GM23338 (cell line): ENCODE measurements around the gene PALLD. TPM values are rescaled to one million over a fixed set of nuclear protein-coding genes. Genes with fewer than 3 reads are reported as not detected.
A peak's percentile ranks its signal among the peaks of the same experiment; 100 is the strongest.

Source experiments
- ATAC-seq: fragments of 200-7000 bp; cut with Tn5 transposase; 3 replicates; pipeline ENCODE4 v1.9.1; 2020
- DNase-seq: peaks from one replicate; pipeline ENCODE4 v3.0.0-alpha.2; 2015; ENCODE audit warnings: low spot score
- H2AFZ ChIP-seq: fragments of 200-600 bp; sonication (generic); 2 replicates; pipeline ENCODE4 v1.8.0; 2016; ENCODE audit warnings: antibody characterized with exemption, mild to moderate bottlenecking, moderate library complexity
- H3F3A ChIP-seq: fragments of 200-600 bp; sonication (generic); replicated peaks from 2 replicates; pipeline ENCODE4 v1.8.0; 2017; ENCODE audit warnings: antibody characterized with exemption, mixed run types, low read depth
- H3K27ac ChIP-seq: fragments of 200-600 bp; sonication (generic); 2 replicates; pipeline ENCODE4 v1.6.1; 2016; ENCODE audit warnings: low read depth
- H3K27me3 ChIP-seq: fragments of 200-600 bp; sonication (generic); 2 replicates; pipeline ENCODE4 v1.8.0; 2016; ENCODE audit warnings: mild to moderate bottlenecking, mixed run types, moderate library complexity; ENCODE audit not compliant: insufficient read depth
- H3K36me3 ChIP-seq: fragments of 200-600 bp; sonication (generic); 2 replicates; pipeline ENCODE4 v1.8.0; 2016; ENCODE audit warnings: mild to moderate bottlenecking; ENCODE audit not compliant: insufficient read depth
- H3K4me1 ChIP-seq: fragments of 200-600 bp; sonication (generic); 2 replicates; pipeline ENCODE4 v1.8.0; 2016; ENCODE audit warnings: mild to moderate bottlenecking, moderate library complexity; ENCODE audit not compliant: insufficient read depth
- H3K4me2 ChIP-seq: fragments of 200-600 bp; sonication (generic); 2 replicates; pipeline ENCODE4 v1.7.1; 2017; ENCODE audit warnings: mixed run types
- H3K4me3 ChIP-seq: fragments of 200-600 bp; sonication (generic); 2 replicates; pipeline ENCODE4 v1.6.1; 2016; ENCODE audit warnings: mixed run types
- H3K79me2 ChIP-seq: fragments of 200-600 bp; sonication (generic); replicated peaks from 2 replicates; pipeline ENCODE4 v1.8.0; 2017; ENCODE audit warnings: mild to moderate bottlenecking; ENCODE audit not compliant: insufficient read depth
- H3K9me2 ChIP-seq: fragments of 200-600 bp; sonication (generic); 2 replicates; pipeline ENCODE4 v1.8.0; 2017; ENCODE audit not compliant: insufficient read depth
- H4K20me1 ChIP-seq: fragments of 200-600 bp; sonication (generic); replicated peaks from 2 replicates; pipeline ENCODE4 v1.8.0; 2017; ENCODE audit warnings: mild to moderate bottlenecking; ENCODE audit not compliant: insufficient read depth
- H3K27ac Mint-ChIP-seq: 2 replicates; pipeline ENCODE4 v1.8.0; 2020; ENCODE audit warnings: inconsistent platforms, mild to moderate bottlenecking, moderate library complexity, mixed read lengths
- H3K27me3 Mint-ChIP-seq: 3 replicates; pipeline ENCODE4 v1.8.0; 2022; ENCODE audit warnings: low read depth, mild to moderate bottlenecking, moderate library complexity, mixed read lengths, inconsistent platforms; ENCODE audit not compliant: insufficient read depth, poor library complexity
- H3K36me3 Mint-ChIP-seq: 3 replicates; pipeline ENCODE4 v1.8.0; 2021; ENCODE audit warnings: low read depth, mild to moderate bottlenecking, inconsistent platforms, moderate library complexity, mixed read lengths
- H3K4me1 Mint-ChIP-seq: 3 replicates; pipeline ENCODE4 v1.8.0; 2020; ENCODE audit warnings: mild to moderate bottlenecking, inconsistent platforms, mixed read lengths
- H3K4me3 Mint-ChIP-seq: 3 replicates; pipeline ENCODE4 v1.8.0; 2021; ENCODE audit warnings: moderate library complexity, mild to moderate bottlenecking, inconsistent platforms, mixed read lengths
- H3K9me3 Mint-ChIP-seq: 3 replicates; pipeline ENCODE4 v1.8.0; 2020; ENCODE audit warnings: moderate library complexity, mild to moderate bottlenecking, inconsistent platforms, mixed read lengths
- EZH2 ChIP-seq: fragments of 200-600 bp; sonication (generic); IDR thresholded peaks from one replicate; pipeline ENCODE4 v1.8.0; 2017; ENCODE audit warnings: antibody characterized with exemption, mild to moderate bottlenecking, low read depth; ENCODE audit not compliant: unreplicated experiment
- EZH2phosphoT487 ChIP-seq: fragments of 200-600 bp; sonication (generic); IDR thresholded peaks from one replicate; pipeline ENCODE4 v1.8.1; 2018; ENCODE audit warnings: antibody characterized with exemption; ENCODE audit not compliant: unreplicated experiment
- JUNB ChIP-seq: IDR thresholded peaks from one replicate; pipeline ENCODE4 v1.6.1; 2016; ENCODE audit warnings: antibody characterized with exemption; ENCODE audit not compliant: unreplicated experiment
- POLR2AphosphoS5 ChIP-seq: IDR thresholded peaks from 2 replicates; pipeline ENCODE4 v1.6.1; 2016; ENCODE audit warnings: antibody characterized with exemption, low read depth
- STAT1 ChIP-seq: IDR thresholded peaks from one replicate; pipeline ENCODE4 v1.6.1; 2016; ENCODE audit warnings: antibody characterized with exemption; ENCODE audit not compliant: unreplicated experiment
- ZNF331 ChIP-seq: fragments of 250-450 bp; sonication (Bioruptor Pico); IDR thresholded peaks from 2 replicates; pipeline ENCODE4 v1.5.0; 2020; ENCODE audit warnings: low read depth, mild to moderate bottlenecking, moderate library complexity
- polyA plus RNA-seq: library from polyadenylated mRNA; unstranded; fragments of >200 nt; fragmentation: Nextera tagmentation; extraction: Ambion mirVana; gene quantifications from 2 replicates; pipeline ENCODE4 v1.2.1, GENCODE V29; 2016
- total RNA-seq: library from RNA; depleted of rRNA; stranded (reverse); fragments of >200 nt; shearing (Covaris generic); gene quantifications from 2 replicates; pipeline ENCODE4 v1.2.3, GENCODE V29; 2014
- TF ChIP-seq, protein P1 (sequence below): fragments of 250-450 bp; sonication (Bioruptor Pico); IDR thresholded peaks from 2 replicates; pipeline ENCODE4 v1.5.0; 2020; ENCODE audit warnings: mild to moderate bottlenecking, moderate library complexity
- TF ChIP-seq, protein P2 (sequence below): IDR thresholded peaks from 2 replicates; pipeline ENCODE4 v1.6.1; 2016; ENCODE audit warnings: antibody characterized with exemption
- TF ChIP-seq, protein P3 (sequence below): IDR thresholded peaks from one replicate; pipeline ENCODE4 v1.6.1; 2018; ENCODE audit warnings: antibody characterized with exemption; ENCODE audit not compliant: unreplicated experiment

Gene PALLD
- total and polyA plus RNA-seq, 2 experiments from 2014 or later: 13.1 to 30.2 TPM

DNA sequence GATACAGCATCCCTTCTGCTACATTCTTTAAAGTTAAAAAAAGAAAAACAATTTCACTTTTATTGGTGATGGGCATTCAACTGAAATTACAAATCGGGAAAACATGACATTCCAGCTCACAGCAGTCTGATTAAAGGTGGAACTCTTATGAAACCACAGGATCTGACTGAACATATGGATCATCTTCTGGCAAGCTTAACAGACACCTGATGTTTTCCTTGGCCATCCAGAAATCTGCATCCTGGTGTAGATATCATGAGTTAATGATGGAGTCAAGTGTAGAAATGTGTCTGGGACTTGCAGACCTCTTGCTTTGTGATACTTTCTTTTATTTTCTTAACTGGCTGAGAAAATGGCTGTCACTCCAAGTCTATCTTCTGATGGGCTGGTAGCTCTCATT lies 345.3 kb downstream of the PALLD start:
- no peaks in the 10 kb centered on the region; the same call in 2 of the 3 replicates for H3K9me3 Mint-ChIP-seq
- Histone ChIP-seq H3K9me2 (no peaks in the 10 kb centered on the region), H3K4me1 (peaks cover 53% of the 10 kb centered on the region), H3K36me3 (no peaks in the 10 kb centered on the region), H3F3A (no peaks in the 10 kb centered on the region), H3K27me3 (no peaks in the 10 kb centered on the region), H3K79me2 (peaks cover 8% of the 10 kb centered on the region; the same call in 1 of the 2 replicates), H3K27ac (peak overlapping the region; percentile 56; the same call in 1 of the 2 replicates), H4K20me1 (no peaks in the 10 kb centered on the region), H2AFZ (no peak overlapping the region), H3K4me2 (peak overlapping the region; percentile 0), H3K4me3 (no peak overlapping the region)
- H3K4me1 Mint-ChIP-seq: peaks cover 76% of the 10 kb centered on the region
- peaks cover 4% of the 10 kb centered on the region for H3K27me3 Mint-ChIP-seq
- DNase-seq (no peak), ATAC-seq (no peak)
- H3K36me3 Mint-ChIP-seq: peaks cover 16% of the 10 kb centered on the region; the same call in 2 of the 3 replicates
- no peak overlapping the region for H3K4me3 Mint-ChIP-seq
- no peak for TF ChIP-seq POLR2AphosphoS5
- no peak for TF ChIP-seq JUNB
- TF ChIP-seq STAT1: no peak
- TF ChIP-seq, protein P1, sequence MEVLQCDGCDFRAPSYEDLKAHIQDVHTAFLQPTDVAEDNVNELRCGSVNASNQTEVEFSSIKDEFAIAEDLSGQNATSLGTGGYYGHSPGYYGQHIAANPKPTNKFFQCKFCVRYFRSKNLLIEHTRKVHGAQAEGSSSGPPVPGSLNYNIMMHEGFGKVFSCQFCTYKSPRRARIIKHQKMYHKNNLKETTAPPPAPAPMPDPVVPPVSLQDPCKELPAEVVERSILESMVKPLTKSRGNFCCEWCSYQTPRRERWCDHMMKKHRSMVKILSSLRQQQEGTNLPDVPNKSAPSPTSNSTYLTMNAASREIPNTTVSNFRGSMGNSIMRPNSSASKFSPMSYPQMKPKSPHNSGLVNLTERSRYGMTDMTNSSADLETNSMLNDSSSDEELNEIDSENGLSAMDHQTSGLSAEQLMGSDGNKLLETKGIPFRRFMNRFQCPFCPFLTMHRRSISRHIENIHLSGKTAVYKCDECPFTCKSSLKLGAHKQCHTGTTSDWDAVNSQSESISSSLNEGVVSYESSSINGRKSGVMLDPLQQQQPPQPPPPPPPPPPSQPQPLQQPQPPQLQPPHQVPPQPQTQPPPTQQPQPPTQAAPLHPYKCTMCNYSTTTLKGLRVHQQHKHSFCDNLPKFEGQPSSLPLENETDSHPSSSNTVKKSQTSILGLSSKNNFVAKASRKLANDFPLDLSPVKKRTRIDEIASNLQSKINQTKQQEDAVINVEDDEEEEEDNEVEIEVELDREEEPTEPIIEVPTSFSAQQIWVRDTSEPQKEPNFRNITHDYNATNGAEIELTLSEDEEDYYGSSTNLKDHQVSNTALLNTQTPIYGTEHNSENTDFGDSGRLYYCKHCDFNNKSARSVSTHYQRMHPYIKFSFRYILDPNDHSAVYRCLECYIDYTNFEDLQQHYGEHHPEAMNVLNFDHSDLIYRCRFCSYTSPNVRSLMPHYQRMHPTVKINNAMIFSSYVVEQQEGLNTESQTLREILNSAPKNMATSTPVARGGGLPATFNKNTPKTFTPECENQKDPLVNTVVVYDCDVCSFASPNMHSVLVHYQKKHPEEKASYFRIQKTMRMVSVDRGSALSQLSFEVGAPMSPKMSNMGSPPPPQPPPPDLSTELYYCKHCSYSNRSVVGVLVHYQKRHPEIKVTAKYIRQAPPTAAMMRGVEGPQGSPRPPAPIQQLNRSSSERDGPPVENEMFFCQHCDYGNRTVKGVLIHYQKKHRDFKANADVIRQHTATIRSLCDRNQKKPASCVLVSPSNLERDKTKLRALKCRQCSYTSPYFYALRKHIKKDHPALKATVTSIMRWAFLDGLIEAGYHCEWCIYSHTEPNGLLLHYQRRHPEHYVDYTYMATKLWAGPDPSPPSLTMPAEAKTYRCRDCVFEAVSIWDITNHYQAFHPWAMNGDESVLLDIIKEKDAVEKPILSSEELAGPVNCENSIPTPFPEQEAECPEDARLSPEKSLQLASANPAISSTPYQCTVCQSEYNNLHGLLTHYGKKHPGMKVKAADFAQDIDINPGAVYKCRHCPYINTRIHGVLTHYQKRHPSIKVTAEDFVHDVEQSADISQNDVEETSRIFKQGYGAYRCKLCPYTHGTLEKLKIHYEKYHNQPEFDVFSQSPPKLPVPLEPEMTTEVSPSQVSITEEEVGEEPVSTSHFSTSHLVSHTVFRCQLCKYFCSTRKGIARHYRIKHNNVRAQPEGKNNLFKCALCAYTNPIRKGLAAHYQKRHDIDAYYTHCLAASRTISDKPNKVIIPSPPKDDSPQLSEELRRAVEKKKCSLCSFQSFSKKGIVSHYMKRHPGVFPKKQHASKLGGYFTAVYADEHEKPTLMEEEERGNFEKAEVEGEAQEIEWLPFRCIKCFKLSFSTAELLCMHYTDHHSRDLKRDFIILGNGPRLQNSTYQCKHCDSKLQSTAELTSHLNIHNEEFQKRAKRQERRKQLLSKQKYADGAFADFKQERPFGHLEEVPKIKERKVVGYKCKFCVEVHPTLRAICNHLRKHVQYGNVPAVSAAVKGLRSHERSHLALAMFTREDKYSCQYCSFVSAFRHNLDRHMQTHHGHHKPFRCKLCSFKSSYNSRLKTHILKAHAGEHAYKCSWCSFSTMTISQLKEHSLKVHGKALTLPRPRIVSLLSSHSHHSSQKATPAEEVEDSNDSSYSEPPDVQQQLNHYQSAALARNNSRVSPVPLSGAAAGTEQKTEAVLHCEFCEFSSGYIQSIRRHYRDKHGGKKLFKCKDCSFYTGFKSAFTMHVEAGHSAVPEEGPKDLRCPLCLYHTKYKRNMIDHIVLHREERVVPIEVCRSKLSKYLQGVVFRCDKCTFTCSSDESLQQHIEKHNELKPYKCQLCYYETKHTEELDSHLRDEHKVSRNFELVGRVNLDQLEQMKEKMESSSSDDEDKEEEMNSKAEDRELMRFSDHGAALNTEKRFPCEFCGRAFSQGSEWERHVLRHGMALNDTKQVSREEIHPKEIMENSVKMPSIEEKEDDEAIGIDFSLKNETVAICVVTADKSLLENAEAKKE (CRISPR knock-in tag): no peak
- TF ChIP-seq, protein P2, sequence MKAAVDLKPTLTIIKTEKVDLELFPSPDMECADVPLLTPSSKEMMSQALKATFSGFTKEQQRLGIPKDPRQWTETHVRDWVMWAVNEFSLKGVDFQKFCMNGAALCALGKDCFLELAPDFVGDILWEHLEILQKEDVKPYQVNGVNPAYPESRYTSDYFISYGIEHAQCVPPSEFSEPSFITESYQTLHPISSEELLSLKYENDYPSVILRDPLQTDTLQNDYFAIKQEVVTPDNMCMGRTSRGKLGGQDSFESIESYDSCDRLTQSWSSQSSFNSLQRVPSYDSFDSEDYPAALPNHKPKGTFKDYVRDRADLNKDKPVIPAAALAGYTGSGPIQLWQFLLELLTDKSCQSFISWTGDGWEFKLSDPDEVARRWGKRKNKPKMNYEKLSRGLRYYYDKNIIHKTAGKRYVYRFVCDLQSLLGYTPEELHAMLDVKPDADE: no peak
- no peak for TF ChIP-seq ZNF331 (CRISPR knock-in tag)
- no peak for TF ChIP-seq EZH2phosphoT487
- no peak for TF ChIP-seq EZH2
- TF ChIP-seq, protein P3, sequence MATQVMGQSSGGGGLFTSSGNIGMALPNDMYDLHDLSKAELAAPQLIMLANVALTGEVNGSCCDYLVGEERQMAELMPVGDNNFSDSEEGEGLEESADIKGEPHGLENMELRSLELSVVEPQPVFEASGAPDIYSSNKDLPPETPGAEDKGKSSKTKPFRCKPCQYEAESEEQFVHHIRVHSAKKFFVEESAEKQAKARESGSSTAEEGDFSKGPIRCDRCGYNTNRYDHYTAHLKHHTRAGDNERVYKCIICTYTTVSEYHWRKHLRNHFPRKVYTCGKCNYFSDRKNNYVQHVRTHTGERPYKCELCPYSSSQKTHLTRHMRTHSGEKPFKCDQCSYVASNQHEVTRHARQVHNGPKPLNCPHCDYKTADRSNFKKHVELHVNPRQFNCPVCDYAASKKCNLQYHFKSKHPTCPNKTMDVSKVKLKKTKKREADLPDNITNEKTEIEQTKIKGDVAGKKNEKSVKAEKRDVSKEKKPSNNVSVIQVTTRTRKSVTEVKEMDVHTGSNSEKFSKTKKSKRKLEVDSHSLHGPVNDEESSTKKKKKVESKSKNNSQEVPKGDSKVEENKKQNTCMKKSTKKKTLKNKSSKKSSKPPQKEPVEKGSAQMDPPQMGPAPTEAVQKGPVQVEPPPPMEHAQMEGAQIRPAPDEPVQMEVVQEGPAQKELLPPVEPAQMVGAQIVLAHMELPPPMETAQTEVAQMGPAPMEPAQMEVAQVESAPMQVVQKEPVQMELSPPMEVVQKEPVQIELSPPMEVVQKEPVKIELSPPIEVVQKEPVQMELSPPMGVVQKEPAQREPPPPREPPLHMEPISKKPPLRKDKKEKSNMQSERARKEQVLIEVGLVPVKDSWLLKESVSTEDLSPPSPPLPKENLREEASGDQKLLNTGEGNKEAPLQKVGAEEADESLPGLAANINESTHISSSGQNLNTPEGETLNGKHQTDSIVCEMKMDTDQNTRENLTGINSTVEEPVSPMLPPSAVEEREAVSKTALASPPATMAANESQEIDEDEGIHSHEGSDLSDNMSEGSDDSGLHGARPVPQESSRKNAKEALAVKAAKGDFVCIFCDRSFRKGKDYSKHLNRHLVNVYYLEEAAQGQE: no peak
- H3K27ac Mint-ChIP-seq: peak overlapping the region; percentile 55; the same call in 1 of the 2 replicates
